Mammary epithelial cell (primary cell): ENCODE results near the gene GPX3.

ENCODE experiments used
- EZH2 ChIP-seq: IDR thresholded peaks from 2 replicates; pipeline ENCODE4 v1.6.1; 2012; ENCODE audit warnings: low read length, inconsistent platforms, borderline replicate concordance
- TF ChIP-seq, protein P1 (sequence below), 2 donors: IDR thresholded peaks in 1 of 2; conservative IDR thresholded peaks in 1 of 2; 2 replicates each; pipeline ENCODE4 v1.5.1; 2011 to 2012; ENCODE audit warnings: inconsistent platforms in 2 of 2, low read length in 2 of 2, mild to moderate bottlenecking in 2 of 2, control low read depth in 1 of 2, low read depth in 1 of 2; ENCODE audit not compliant: insufficient read depth in 1 of 2; ENCODE audit errors: extremely low read depth in 1 of 2

DNA sequence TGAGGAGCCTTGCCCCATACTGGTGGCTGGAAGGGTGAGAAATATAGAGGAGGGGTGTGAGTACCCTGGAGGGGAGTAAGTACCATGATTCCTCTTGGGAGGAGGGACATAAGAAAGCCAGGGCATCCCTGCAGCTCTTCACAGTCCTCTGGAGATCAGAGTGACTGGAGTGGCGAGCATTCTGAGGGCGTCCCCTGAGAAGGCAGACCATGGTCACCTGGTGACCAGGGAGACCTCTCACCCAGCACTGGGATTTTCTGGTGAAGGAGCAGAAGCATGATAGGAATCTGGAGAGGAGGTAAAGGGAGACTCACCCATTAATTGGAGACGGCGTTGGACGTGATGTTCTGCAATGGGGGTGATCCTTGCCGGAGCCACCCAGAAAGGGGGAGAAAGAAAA is 27.7 kb upstream of the GPX3 start:
- TF ChIP-seq, protein P1, sequence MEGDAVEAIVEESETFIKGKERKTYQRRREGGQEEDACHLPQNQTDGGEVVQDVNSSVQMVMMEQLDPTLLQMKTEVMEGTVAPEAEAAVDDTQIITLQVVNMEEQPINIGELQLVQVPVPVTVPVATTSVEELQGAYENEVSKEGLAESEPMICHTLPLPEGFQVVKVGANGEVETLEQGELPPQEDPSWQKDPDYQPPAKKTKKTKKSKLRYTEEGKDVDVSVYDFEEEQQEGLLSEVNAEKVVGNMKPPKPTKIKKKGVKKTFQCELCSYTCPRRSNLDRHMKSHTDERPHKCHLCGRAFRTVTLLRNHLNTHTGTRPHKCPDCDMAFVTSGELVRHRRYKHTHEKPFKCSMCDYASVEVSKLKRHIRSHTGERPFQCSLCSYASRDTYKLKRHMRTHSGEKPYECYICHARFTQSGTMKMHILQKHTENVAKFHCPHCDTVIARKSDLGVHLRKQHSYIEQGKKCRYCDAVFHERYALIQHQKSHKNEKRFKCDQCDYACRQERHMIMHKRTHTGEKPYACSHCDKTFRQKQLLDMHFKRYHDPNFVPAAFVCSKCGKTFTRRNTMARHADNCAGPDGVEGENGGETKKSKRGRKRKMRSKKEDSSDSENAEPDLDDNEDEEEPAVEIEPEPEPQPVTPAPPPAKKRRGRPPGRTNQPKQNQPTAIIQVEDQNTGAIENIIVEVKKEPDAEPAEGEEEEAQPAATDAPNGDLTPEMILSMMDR (conservative IDR thresholded peaks at IDR 0.05 in 1 of 2, IDR thresholded peaks at IDR 0.05 in 1 of 2; ENCODE audit: extremely low read depth in 1 of 2, insufficient read depth in 1 of 2, low read depth in 1 of 2, low read length in 2 of 2) = no peak
- TF ChIP-seq EZH2 = no peak
